Heart left ventricle (tissue), 16 donors: ENCODE results near the gene SUCLG1. TPM values are rescaled to one million over a fixed set of nuclear protein-coding genes. Genes with fewer than 3 reads are reported as not detected.

Experiments used
- ATAC-seq, 4 donors: fragments of 200-7000 bp; cut with Tn5 transposase; one replicate each; pipeline ENCODE4 v1.9.1; 2020 to 2022; ENCODE audit warnings: moderate library complexity in 4 of 4, mild to moderate bottlenecking in 3 of 4, moderate number of reproducible peaks in 1 of 4
- DNase-seq, 5 donors: peaks; one replicate each; pipeline ENCODE4 v3.0.0-alpha.2; 2020
- H3K27ac ChIP-seq, 12 donors: fragments of 200-600 bp; sonication (generic) in 4 of 12; one replicate each; pipeline versions ENCODE4 v1.5.0 to v1.8.0; 2016 to 2022; ENCODE audit warnings: mild to moderate bottlenecking in 2 of 12
- H3K27me3 ChIP-seq, 9 donors: fragments of 200-600 bp; sonication (generic) in 2 of 9; one replicate each; pipeline versions ENCODE4 v1.5.1 to v1.8.0; 2016 to 2022; ENCODE audit warnings: mild to moderate bottlenecking in 3 of 9
- H3K36me3 ChIP-seq, 9 donors: fragments of 200-600 bp; sonication (generic) in 2 of 9; one replicate each; pipeline versions ENCODE4 v1.5.0 to v1.8.0; 2018 to 2022; ENCODE audit warnings: mild to moderate bottlenecking in 2 of 9
- H3K4me1 ChIP-seq, 12 donors: fragments of 200-600 bp; sonication (generic) in 4 of 12; one replicate each; pipeline versions ENCODE4 v1.5.0 to v1.8.0; 2016 to 2022; ENCODE audit warnings: mild to moderate bottlenecking in 3 of 12
- H3K4me3 ChIP-seq, 12 donors: fragments of 200-600 bp; sonication (generic) in 4 of 12; one replicate each; pipeline versions ENCODE4 v1.5.0 to v1.8.0; 2017 to 2022; ENCODE audit warnings: mild to moderate bottlenecking in 9 of 12, moderate library complexity in 4 of 12
- H3K9me3 ChIP-seq, 12 donors: fragments of 200-600 bp; sonication (generic) in 4 of 12; one replicate each; pipeline versions ENCODE4 v1.5.0 to v1.8.0; 2016 to 2022; ENCODE audit warnings: mild to moderate bottlenecking in 1 of 12
- POLR2A ChIP-seq, 2 donors: fragments of 450-650 bp; IDR thresholded peaks; one replicate each; pipeline ENCODE4 v1.6.1; 2017; ENCODE audit warnings: antibody characterized with exemption in 2 of 2, mild to moderate bottlenecking in 2 of 2, moderate library complexity in 2 of 2
- WGBS, 4 donors: extraction: QIAGEN DNeasy Blood & Tissue Kit in 2 of 4; methylation state at CpG; one replicate each; pipeline versions ENCODE4 v1.1.5 to v1.1.7; 2013 to 2018; 5-methylcytosine and 5-hydroxymethylcytosine counted together
- intact Hi-C, 10 donors: fragments of 100-400 bp; cut with DNase I; formaldehyde crosslinking; loops; one replicate each; pipeline versions ENCODE4 v1.11.1 to v1.14.2; 2022
- polyA plus RNA-seq, 2 donors: library from polyadenylated mRNA; stranded (reverse); fragments of 200-250 nt; gene quantifications; one replicate each; pipeline ENCODE4 v1.2.3, GENCODE V29; 2013
- total RNA-seq, 9 donors: library from RNA; depleted of rRNA in 2 of 9; stranded (reverse); fragments of >200 nt in 2 of 9; fragmentation: NEBNext Ultra II Directional in 3 of 9; extraction: Animal tissue kit (Norgen Biotek cat#: 25700) in 3 of 9; gene quantifications; one replicate each; pipeline versions ENCODE4 v1.1.0 to v1.2.4, GENCODE V29; 2016 to 2023
- TF ChIP-seq, protein P1 (sequence below), 12 donors: fragments of 200-600 bp; sonication (generic) in 4 of 12; IDR thresholded peaks; one replicate each; pipeline versions ENCODE4 v1.5.0 to v1.8.0; 2018 to 2022; ENCODE audit warnings: antibody characterized with exemption in 12 of 12, mild to moderate bottlenecking in 5 of 12
- donor health status: ischemic (EF 13 %, LVEDD 7.1; RV severe dilation, severe dysfunction).
- donor health status: healthy with polysubstance abuse.
- donor health status: DM: no; HTN: yes; CAD: no.
- donor health status: DM: no; HTN: no; CAD: no.
- donor health status: ischemic (EF 25% LVEDD 6.9; RV normal size, moderate dysfunction).
- donor health status: ischemic (EF 25% LVEDD 5.7; RV mildly dilated, moderate dysfunction).
- donor health status: healthy.
- donor health status: DM: yes; HTN: yes; CAD: no.
- donor health status: ischemic (EF 35%, LVEDD 5.7; RV mildly dilated, moderate dysfunction).
- donor health status: nonischemic (EF 11% LVEDD 7.7; RV severe dilation, severe dysfunction).
- donor health status: DM: yes; HTN: yes; CAD: no.
- donor health status: PGD.
- donor health status: ischemic (EF 29% LVEDD 5.4; RV normal size, mild dysfunction).
- donor health status: nonischemic (EF 23%, LVEDD 6.1; RV moderate dilation, normal function).

Gene SUCLG1
- total and polyA plus RNA-seq, 11 donors = 184 to 348 (median 258) TPM

DNA sequence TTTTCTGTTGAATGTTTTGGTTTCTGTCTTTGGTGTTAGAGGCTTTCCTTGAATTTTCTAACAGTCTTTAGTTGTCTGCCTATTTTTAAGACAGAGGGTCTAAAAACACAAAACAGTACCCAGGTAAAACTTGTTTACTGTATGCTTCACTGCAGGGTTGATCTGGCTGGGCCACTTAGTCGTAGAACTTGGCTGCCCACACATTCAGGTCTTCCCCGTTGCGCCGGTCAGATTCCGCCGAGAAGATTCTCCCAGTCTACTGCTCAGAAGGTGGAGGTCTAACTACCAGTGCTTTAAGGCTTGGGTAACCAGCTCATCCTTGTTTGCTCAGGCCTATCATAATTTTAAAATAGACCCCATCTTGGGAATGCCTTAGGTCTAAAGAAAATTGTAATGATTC lies 32.7 kb upstream of the SUCLG1 start:
- DNase-seq = no peak
- no peak overlapping the region for H3K4me3 ChIP-seq
- H3K9me3 ChIP-seq = no peaks in the 10 kb centered on the region
- ATAC-seq = no peak
- peaks cover 0 to 4% (median 0%) of the 10 kb centered on the region in 9 donors for H3K27me3 ChIP-seq
- 89 to 92% (median 92%) methylated on average over 6 of the region's 6 CpGs for WGBS, 4 donors
- TF ChIP-seq POLR2A (IDR thresholded peaks at IDR 0.05) = no peak
- TF ChIP-seq, protein P1, sequence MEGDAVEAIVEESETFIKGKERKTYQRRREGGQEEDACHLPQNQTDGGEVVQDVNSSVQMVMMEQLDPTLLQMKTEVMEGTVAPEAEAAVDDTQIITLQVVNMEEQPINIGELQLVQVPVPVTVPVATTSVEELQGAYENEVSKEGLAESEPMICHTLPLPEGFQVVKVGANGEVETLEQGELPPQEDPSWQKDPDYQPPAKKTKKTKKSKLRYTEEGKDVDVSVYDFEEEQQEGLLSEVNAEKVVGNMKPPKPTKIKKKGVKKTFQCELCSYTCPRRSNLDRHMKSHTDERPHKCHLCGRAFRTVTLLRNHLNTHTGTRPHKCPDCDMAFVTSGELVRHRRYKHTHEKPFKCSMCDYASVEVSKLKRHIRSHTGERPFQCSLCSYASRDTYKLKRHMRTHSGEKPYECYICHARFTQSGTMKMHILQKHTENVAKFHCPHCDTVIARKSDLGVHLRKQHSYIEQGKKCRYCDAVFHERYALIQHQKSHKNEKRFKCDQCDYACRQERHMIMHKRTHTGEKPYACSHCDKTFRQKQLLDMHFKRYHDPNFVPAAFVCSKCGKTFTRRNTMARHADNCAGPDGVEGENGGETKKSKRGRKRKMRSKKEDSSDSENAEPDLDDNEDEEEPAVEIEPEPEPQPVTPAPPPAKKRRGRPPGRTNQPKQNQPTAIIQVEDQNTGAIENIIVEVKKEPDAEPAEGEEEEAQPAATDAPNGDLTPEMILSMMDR (IDR thresholded peaks at IDR 0.05) = no peak
- no peaks in the 10 kb centered on the region for H3K36me3 ChIP-seq
- H3K27ac ChIP-seq = no peak overlapping the region
- peaks cover 0 to 13% (median 0%) of the 10 kb centered on the region in 12 donors for H3K4me1 ChIP-seq
- intact Hi-C loops = loop anchor here in 3 of 10 donors (5.0 kb wide), 3 partner anchors 141 to 436 kb away; partner anchors contain the start of gene TRABD2A (in 1 of the 3)

- H3K9me3 ChIP-seq = no peaks in the 10 kb centered on the region
- ATAC-seq (no peak), DNase-seq (no peak)
- peaks cover 0 to 4% (median 0%) of the 10 kb centered on the region in 9 donors for H3K27me3 ChIP-seq
- no peak overlapping the region for H3K4me3 ChIP-seq
- H3K27ac ChIP-seq = no peak overlapping the region
- 46 to 76% (median 59%) methylated on average over 2 of the region's 2 CpGs for WGBS, 4 donors
- intact Hi-C loops = loop anchor here in 3 of 10 donors (5.0 kb wide), 3 partner anchors 141 to 436 kb away; partner anchors contain the start of gene TRABD2A (in 1 of the 3)
- H3K4me1 ChIP-seq = peaks cover 0 to 13% (median 0%) of the 10 kb centered on the region in 12 donors
- H3K36me3 ChIP-seq = no peaks in the 10 kb centered on the region
- TF ChIP-seq, protein P1 (IDR thresholded peaks at IDR 0.05) = no peak
Measured at GRCh38 chr2:84491256-84491655, 32.2 kb upstream of the SUCLG1 start.

- intact Hi-C loops = no loop called here
- WGBS, 4 donors = 27 to 42% (median 30%) methylated on average over 3 of the region's 3 CpGs
- ATAC-seq = peak; percentile 24 to 89 (median 66)
Measured at GRCh38 chr2:84487298-84487996, 28.4 kb upstream of the SUCLG1 start.

More at GRCh38 chr2:84487298-84487996, 28.4 kb upstream of the SUCLG1 start:
- peaks cover 0 to 11% (median 0%) of the 10 kb centered on the region in 12 donors for H3K4me1 ChIP-seq
- H3K4me3 ChIP-seq = no peak overlapping the region
- H3K36me3 ChIP-seq = no peaks in the 10 kb centered on the region
- no peaks in the 10 kb centered on the region for H3K9me3 ChIP-seq
- no peak for TF ChIP-seq POLR2A (IDR thresholded peaks at IDR 0.05)
- TF ChIP-seq, protein P1 (IDR thresholded peaks at IDR 0.05) = no peak
- no peak for DNase-seq
- peak overlapping the region in 2 of 12 donors; percentile 32 for H3K27ac ChIP-seq
- H3K27me3 ChIP-seq = no peaks in the 10 kb centered on the region
